ENCODE measurements around the gene HEXIM1. TPM values are rescaled to one million over a fixed set of nuclear protein-coding genes. Genes with fewer than 3 reads are reported as not detected.

HEXIM1 gene
- total RNA-seq, result 10 to 100 TPM; 34.5 to 67.1 TPM

- TF ChIP-seq POLR2A (IDR thresholded peaks at IDR 0.05) (peak; percentile 98), POLR2AphosphoS5 (IDR thresholded peaks at IDR 0.05) (peak; percentile 99), CTCF (IDR thresholded peaks at IDR 0.05) (peak in 2 of 4 experiments; percentile 17 to 29)
- Histone ChIP-seq H3K9me3 (no peaks in the 10 kb centered on the region), H3K36me3 (no peaks in the 10 kb centered on the region), H3K27me3 (replicated peaks; ENCODE audit: insufficient read depth) (no peaks in the 10 kb centered on the region), H3K4me3 (peak within 1 kb of the TSS; percentile 64 to 74), H3K27ac (peak within 1 kb of the TSS; percentile 99), H3K4me1 (replicated peaks) (no peaks in the 10 kb centered on the region)
- peak; percentile 99 for DNase-seq (ENCODE audit: low spot score)
- intact Hi-C loops (cut with DNase I), result loop anchor here (5.0 kb wide), 1 partner anchor 169 kb away; the partner anchor contains the start of gene MAP3K14
- under 1% methylated on average over 58 of the region's 58 CpGs for WGBS
Measured at GRCh38 chr17:45148183-45149036, at the start of gene HEXIM1. HEXIM1 (plus strand) TSS chr17:45148475; CDS start chr17:45149191, 716 bp downstream.

- TF ChIP-seq POLR2A (IDR thresholded peaks at IDR 0.05), result no peak
- peak; percentile 71 to 96 (median 91) for TF ChIP-seq CTCF (IDR thresholded peaks at IDR 0.05)
- TF ChIP-seq POLR2AphosphoS5 (IDR thresholded peaks at IDR 0.05), result peak; percentile 67
- no peaks in the 10 kb centered on the region for H3K27me3 ChIP-seq (replicated peaks; ENCODE audit: insufficient read depth)
- H3K4me3 ChIP-seq, result no peak overlapping the region
- H3K9me3 ChIP-seq, result no peaks in the 10 kb centered on the region
- peaks cover 14 to 33% of the 10 kb centered on the region in 2 donors for H3K36me3 ChIP-seq
- intact Hi-C loops (cut with DNase I), result loop anchor here (2.0 kb wide), 1 partner anchor 178 kb away; no protein-coding TSS in a partner anchor
- H3K4me1 ChIP-seq (replicated peaks), result peaks cover 4% of the 10 kb centered on the region
- peak; percentile 88 for DNase-seq (ENCODE audit: low spot score)
- WGBS, result 30% methylated on average over 9 of the region's 9 CpGs
- no peak overlapping the region for H3K27ac ChIP-seq
Measured at GRCh38 chr17:45098869-45099616, 49.2 kb upstream of the HEXIM1 start.

- Histone ChIP-seq H3K9me3 (no peaks in the 10 kb centered on the region), H3K4me1 (replicated peaks) (peaks cover 4% of the 10 kb centered on the region), H3K27ac (no peak overlapping the region), H3K27me3 (replicated peaks; ENCODE audit: insufficient read depth) (no peaks in the 10 kb centered on the region), H3K4me3 (no peak overlapping the region), H3K36me3 (peaks cover 17 to 44% of the 10 kb centered on the region in 2 donors)
- TF ChIP-seq POLR2AphosphoS5 (IDR thresholded peaks at IDR 0.05) (no peak), CTCF (IDR thresholded peaks at IDR 0.05) (no peak)
- WGBS, result 67% methylated on average over 9 of the region's 9 CpGs
- intact Hi-C loops (cut with DNase I), result no loop called here
- DNase-seq (ENCODE audit: low spot score), result no peak
Measured at GRCh38 chr17:45101546-45101882, 46.8 kb upstream of the HEXIM1 start.

GRCh38 chr17:45101883-45102811, 46.1 kb upstream of the HEXIM1 start:
- peaks cover 16 to 38% of the 10 kb centered on the region in 2 donors for H3K36me3 ChIP-seq
- no peaks in the 10 kb centered on the region for H3K27me3 ChIP-seq (replicated peaks; ENCODE audit: insufficient read depth)
- DNase-seq (ENCODE audit: low spot score), result no peak
- H3K27ac ChIP-seq, result no peak overlapping the region
- intact Hi-C loops (cut with DNase I), result no loop called here
- H3K4me1 ChIP-seq (replicated peaks), result peaks cover 4% of the 10 kb centered on the region
- TF ChIP-seq CTCF (IDR thresholded peaks at IDR 0.05) (no peak), POLR2A (IDR thresholded peaks at IDR 0.05) (no peak), POLR2AphosphoS5 (IDR thresholded peaks at IDR 0.05) (no peak)
- no peaks in the 10 kb centered on the region for H3K9me3 ChIP-seq
- WGBS, result 80% methylated on average over 12 of the region's 12 CpGs
- no peak overlapping the region for H3K4me3 ChIP-seq

Data from prostate gland (tissue), 2 donors.